Measurements from ENCODE around the gene CUBN. TPM values are rescaled to one million over a fixed set of nuclear protein-coding genes. Genes with fewer than 3 reads are reported as not detected.
"Not testable (repeated sequence)": the region's sequence is repeated elsewhere in the genome, so short reads cannot be mapped to it uniquely, and the experiment has no call there.

The CUBN gene
- total RNA-seq, 4 donors from 2014 or later: 0.27 to 3.6 (median 0.96) TPM

DNA sequence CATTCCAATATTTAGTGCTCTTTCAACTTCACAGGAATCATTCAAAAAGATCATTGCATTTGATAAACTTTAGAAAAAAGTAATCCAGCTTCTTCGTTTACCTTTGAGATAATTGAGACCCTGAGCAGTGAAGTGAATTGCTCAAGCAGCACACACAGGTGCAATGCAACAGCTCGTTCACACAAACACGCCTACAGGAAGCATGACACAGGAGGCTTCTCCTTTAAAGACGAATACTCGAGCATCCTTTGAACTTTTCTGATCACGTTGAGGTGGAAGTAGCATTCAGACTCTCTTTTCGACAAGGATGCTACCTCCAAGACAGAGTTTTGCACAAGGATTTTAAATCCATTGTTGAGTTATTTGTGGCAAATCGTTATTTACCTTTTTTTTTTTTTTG, 294.4 kb downstream of the CUBN start:
- intact Hi-C loops (cut with DNase I; ENCODE audit: low total_unique reads): no loop called here
- H3K27me3 ChIP-seq: no peaks in the 10 kb centered on the region
- no peaks in the 10 kb centered on the region for H3K36me3 ChIP-seq
- no peak overlapping the region for H3K27ac ChIP-seq
- no peak for ATAC-seq
- no peak for DNase-seq
- in situ Hi-C loops (cut with MboI; ENCODE audit: low sequenced_read_pairs in 4 of 4): loop anchor here in 2 of 4 donors (25.0 kb wide), 1 partner anchor 602 kb away; no protein-coding TSS in a partner anchor
- H3K4me3 ChIP-seq: no peak overlapping the region
- TF ChIP-seq POLR2A (IDR thresholded peaks at IDR 0.05): no peak
- TF ChIP-seq, protein P1, sequence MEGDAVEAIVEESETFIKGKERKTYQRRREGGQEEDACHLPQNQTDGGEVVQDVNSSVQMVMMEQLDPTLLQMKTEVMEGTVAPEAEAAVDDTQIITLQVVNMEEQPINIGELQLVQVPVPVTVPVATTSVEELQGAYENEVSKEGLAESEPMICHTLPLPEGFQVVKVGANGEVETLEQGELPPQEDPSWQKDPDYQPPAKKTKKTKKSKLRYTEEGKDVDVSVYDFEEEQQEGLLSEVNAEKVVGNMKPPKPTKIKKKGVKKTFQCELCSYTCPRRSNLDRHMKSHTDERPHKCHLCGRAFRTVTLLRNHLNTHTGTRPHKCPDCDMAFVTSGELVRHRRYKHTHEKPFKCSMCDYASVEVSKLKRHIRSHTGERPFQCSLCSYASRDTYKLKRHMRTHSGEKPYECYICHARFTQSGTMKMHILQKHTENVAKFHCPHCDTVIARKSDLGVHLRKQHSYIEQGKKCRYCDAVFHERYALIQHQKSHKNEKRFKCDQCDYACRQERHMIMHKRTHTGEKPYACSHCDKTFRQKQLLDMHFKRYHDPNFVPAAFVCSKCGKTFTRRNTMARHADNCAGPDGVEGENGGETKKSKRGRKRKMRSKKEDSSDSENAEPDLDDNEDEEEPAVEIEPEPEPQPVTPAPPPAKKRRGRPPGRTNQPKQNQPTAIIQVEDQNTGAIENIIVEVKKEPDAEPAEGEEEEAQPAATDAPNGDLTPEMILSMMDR (IDR thresholded peaks at IDR 0.05 in 4 of 5, conservative IDR thresholded peaks at IDR 0.05 in 1 of 5): no peak
- no peaks in the 10 kb centered on the region for H3K9me3 ChIP-seq
- H3K4me1 ChIP-seq: no peaks in the 10 kb centered on the region

DNA sequence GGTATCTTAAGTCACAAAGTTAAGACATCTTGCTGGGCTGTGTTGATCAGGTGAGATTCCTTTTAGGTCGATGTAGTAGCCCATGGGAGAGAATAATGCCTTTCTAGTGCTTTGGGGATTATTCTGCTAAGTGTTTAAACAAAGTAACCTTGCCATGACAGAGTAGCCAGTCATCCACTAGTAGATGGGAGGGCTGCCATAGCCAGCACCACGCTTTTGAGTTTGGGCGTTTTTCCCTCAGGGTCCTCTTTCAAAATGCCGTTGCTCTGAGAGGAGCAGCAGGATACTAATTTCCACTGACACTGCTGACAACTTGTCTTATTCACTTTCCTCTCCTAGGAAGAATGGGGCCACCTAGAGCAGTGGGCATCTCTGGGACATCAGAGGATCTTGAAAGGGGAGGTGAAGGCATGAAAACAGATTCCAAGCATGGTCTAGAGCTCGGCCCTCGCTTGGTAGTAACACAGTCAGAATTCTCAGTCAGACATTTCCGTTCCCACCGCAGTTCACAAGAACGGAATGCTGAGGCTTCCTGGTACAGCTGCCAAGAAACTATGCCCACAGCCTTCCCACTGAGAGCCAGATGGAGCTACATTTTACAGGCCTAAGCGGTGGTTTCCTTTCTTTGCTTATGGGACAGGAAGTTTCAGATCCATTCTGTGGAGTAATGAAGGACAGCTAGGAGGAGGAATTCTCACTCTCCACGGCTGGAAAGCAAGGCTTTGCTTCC, 297.1 kb downstream of the CUBN start:
- Histone ChIP-seq H3K27me3 (no peaks in the 10 kb centered on the region), H3K4me1 (peaks cover 0 to 5% of the 10 kb centered on the region in 2 donors), H3K4me3 (no peak overlapping the region), H3K27ac (peak overlapping the region; percentile 28 to 60 (median 46)), H3K9me3 (no peaks in the 10 kb centered on the region), H3K36me3 (no peaks in the 10 kb centered on the region)
- TF ChIP-seq, protein P1 (IDR thresholded peaks at IDR 0.05 in 4 of 5, conservative IDR thresholded peaks at IDR 0.05 in 1 of 5): no peak
- TF ChIP-seq POLR2A (IDR thresholded peaks at IDR 0.05): no peak
- in situ Hi-C loops (cut with MboI; ENCODE audit: low sequenced_read_pairs in 4 of 4) (loop anchor here in 2 of 4 donors (5.0 to 25.0 kb wide), 2 partner anchors 425 to 605 kb away; no protein-coding TSS in a partner anchor), intact Hi-C loops (cut with DNase I; ENCODE audit: low total_unique reads) (no loop called here)
- no peak for DNase-seq
- ATAC-seq: peak; percentile 37 to 56

DNA sequence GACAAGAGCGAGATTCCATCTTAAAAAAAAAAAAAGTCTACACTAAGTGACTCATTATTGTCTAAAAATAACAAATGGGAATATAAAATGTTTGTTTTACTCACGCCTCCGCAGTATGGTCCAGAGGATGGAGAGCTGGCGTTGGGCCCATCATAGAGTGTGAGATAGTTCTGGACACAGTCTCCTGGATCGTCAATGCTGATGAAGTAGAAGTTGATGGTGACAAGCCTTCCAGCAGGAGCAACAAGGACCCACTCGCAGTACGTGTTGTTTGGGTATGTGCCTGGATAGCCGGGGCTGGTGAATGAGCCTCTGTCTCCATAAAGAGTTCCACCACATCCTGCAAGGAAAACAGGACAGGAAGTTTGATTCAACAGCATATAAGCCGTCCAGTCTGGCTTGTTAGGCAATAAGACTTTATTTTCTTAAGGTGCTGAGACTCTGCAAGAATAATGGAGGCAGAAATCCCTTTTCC, 300.9 kb downstream of the CUBN start:
- peaks cover 0 to 6% of the 10 kb centered on the region in 2 donors for H3K4me1 ChIP-seq
- H3K9me3 ChIP-seq: no peaks in the 10 kb centered on the region
- H3K27ac ChIP-seq: peak overlapping the region in 1 of 4 donors; percentile 5
- in situ Hi-C loops (cut with MboI; ENCODE audit: low sequenced_read_pairs in 4 of 4) (loop anchor here in 2 of 4 donors (25.0 kb wide), 1 partner anchor 609 kb away; no protein-coding TSS in a partner anchor), intact Hi-C loops (cut with DNase I; ENCODE audit: low total_unique reads) (loop anchor here (1.0 to 5.0 kb wide), 2 partner anchors 429 to 604 kb away; no protein-coding TSS in a partner anchor)
- DNase-seq (no peak), ATAC-seq (peak in 1 of 2 donors; percentile 17)
- H3K4me3 ChIP-seq: no peak overlapping the region
- H3K36me3 ChIP-seq: no peaks in the 10 kb centered on the region
- TF ChIP-seq POLR2A (IDR thresholded peaks at IDR 0.05): no peak
- TF ChIP-seq, protein P1 (IDR thresholded peaks at IDR 0.05 in 4 of 5, conservative IDR thresholded peaks at IDR 0.05 in 1 of 5): no peak
- H3K27me3 ChIP-seq: no peaks in the 10 kb centered on the region

DNA sequence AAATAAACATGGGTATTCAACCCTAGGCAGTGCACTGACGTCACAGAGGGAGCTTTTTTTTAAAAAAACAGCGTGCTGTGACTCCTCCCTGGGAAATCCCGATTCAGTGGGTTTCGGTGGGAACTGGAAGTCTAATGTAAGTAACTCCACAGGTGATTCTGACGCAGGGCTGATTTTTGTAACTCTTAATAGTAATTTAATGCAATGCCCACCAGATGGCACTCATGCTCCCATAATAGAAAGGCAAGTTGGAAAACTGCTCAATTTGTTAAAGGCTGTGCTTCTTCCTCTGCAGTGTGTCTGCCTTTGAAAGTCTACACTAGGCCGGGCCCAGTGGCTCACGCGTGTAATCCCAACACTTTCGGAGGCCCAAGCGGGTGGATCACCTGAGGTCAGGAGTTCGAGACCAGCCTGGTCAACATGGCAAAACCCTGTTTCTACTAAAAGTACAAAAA, 301.5 kb downstream of the CUBN start:
- Histone ChIP-seq H3K4me3 (no peak overlapping the region), H3K4me1 (peaks cover 0 to 6% of the 10 kb centered on the region in 2 donors), H3K27ac (peak overlapping the region in 1 of 4 donors; percentile 5), H3K36me3 (no peaks in the 10 kb centered on the region), H3K9me3 (no peaks in the 10 kb centered on the region), H3K27me3 (no peaks in the 10 kb centered on the region)
- in situ Hi-C loops (cut with MboI; ENCODE audit: low sequenced_read_pairs in 4 of 4) (loop anchor here in 2 of 4 donors (25.0 kb wide), 1 partner anchor 609 kb away; no protein-coding TSS in a partner anchor), intact Hi-C loops (cut with DNase I; ENCODE audit: low total_unique reads) (loop anchor here (1.0 to 5.0 kb wide), 2 partner anchors 429 to 604 kb away; no protein-coding TSS in a partner anchor)
- TF ChIP-seq POLR2A (IDR thresholded peaks at IDR 0.05): no peak
- TF ChIP-seq, protein P1 (IDR thresholded peaks at IDR 0.05 in 4 of 5, conservative IDR thresholded peaks at IDR 0.05 in 1 of 5): peak; percentile 21 to 65 (median 61)
- DNase-seq (peak in 1 of 2 donors; percentile 20), ATAC-seq (peak; percentile 74 to 78)

DNA sequence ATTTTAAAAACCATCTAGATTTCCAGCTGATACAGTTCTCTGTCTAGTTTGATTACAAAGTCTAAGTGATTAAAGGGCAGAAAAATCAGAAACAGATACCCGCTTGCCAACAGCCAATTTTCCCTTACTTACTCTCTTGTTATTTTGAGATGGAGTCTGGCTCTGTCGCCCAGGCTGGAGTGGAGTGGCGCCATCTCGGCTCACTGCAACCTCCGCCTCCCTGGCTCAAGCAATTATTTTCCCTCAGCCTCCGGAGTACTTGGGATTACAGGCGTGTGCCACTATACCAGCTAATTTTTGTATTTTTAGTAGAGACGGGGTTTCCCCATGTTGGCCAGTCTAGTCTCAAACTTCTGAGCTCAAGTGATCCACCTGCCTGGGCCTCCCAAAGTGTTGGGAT, 302.1 kb downstream of the CUBN start:
- not testable (repeated sequence) for DNase-seq, H3K27me3 ChIP-seq, H3K9me3 ChIP-seq, H3K4me3 ChIP-seq, H3K4me1 ChIP-seq, H3K36me3 ChIP-seq
- ATAC-seq: peak in 1 of 2 donors; percentile 40
- in situ Hi-C loops (cut with MboI; ENCODE audit: low sequenced_read_pairs in 4 of 4): loop anchor here in 2 of 4 donors (25.0 kb wide), 1 partner anchor 610 kb away; no protein-coding TSS in a partner anchor
- intact Hi-C loops (cut with DNase I; ENCODE audit: low total_unique reads): loop anchor here (5.0 kb wide), 1 partner anchor 605 kb away; no protein-coding TSS in a partner anchor
- H3K27ac ChIP-seq: peak overlapping the region in 1 of 4 donors; percentile 3

Measured in gastrocnemius medialis (tissue), 4 donors.